HG03460 (cell line): ENCODE measurements around the gene C2.

Experiments used
- ATAC-seq: cut with Tn5 transposase; IDR thresholded peaks from one replicate; pipeline ENCODE4 v1.9.1; 2021; ENCODE audit not compliant: unreplicated experiment

Gene C2

GRCh38 chr6:31954511-31954910, 27.0 kb downstream of the C2 start:
- ATAC-seq: no peak

GRCh38 chr6:31956796-31957195, 29.3 kb downstream of the C2 start:
- ATAC-seq: no peak

GRCh38 chr6:31958412-31958740, 30.9 kb downstream of the C2 start:
- ATAC-seq: peak; percentile 2

- peak; percentile 98 for ATAC-seq
Observed at GRCh38 chr6:31958741-31959739, 31.5 kb downstream of the C2 start, which contains the start of the genes NELFE and SKIC2. NELFE (minus strand) TSS chr6:31958971; CDS start chr6:31958446, 525 bp downstream. SKIC2 (plus strand) TSS chr6:31959175; CDS start chr6:31959193, 18 bp downstream.

GRCh38 chr6:31961616-31962015, 34.1 kb downstream of the C2 start:
- no peak for ATAC-seq

- ATAC-seq: no peak
Observed at GRCh38 chr6:31963921-31964320, 36.4 kb downstream of the C2 start.

- ATAC-seq: no peak
Observed at GRCh38 chr6:31965700-31966099, 38.2 kb downstream of the C2 start.

GRCh38 chr6:31966506-31966905, 39.0 kb downstream of the C2 start:
- no peak for ATAC-seq

- ATAC-seq: no peak
Observed at GRCh38 chr6:31966997-31967925, 39.7 kb downstream of the C2 start.

GRCh38 chr6:31967926-31968320, 40.4 kb downstream of the C2 start:
- no peak for ATAC-seq

GRCh38 chr6:31968326-31968725, 40.8 kb downstream of the C2 start:
- no peak for ATAC-seq

GRCh38 chr6:31968791-31969711, 41.5 kb downstream of the C2 start:
- ATAC-seq: no peak

GRCh38 chr6:31969712-31970603, 42.4 kb downstream of the C2 start:
- ATAC-seq: no peak

GRCh38 chr6:31970604-31971271, 43.2 kb downstream of the C2 start:
- ATAC-seq: no peak

- ATAC-seq: no peak
Observed at GRCh38 chr6:31971279-31971992, 43.9 kb downstream of the C2 start.

GRCh38 chr6:31971993-31972708, 44.6 kb downstream of the C2 start, which contains the start of gene DXO:
DXO (minus strand) TSS chr6:31972138; CDS start chr6:31971675, 463 bp downstream.
- peak; percentile 82 for ATAC-seq

GRCh38 chr6:31972709-31973350, 45.3 kb downstream of the C2 start:
- ATAC-seq: no peak
